Endothelial cell of umbilical vein (primary cell): ENCODE measurements around the gene TEX22. TPM values are rescaled to one million over a fixed set of nuclear protein-coding genes. Genes with fewer than 3 reads are reported as not detected.

Source experiments
- BruUV-seq: library from RNA; stranded (reverse); fragments of 400-500 nt; replicated peaks from 2 replicates; lab custom pipeline; 2021; lab: Mats Ljungman, UMichigan
- CTCF ChIA-PET: fragments of 300-600, 350-600 bp; sonication (Branson Sonifier 250); formaldehyde crosslinking; loops from one replicate; lab custom pipeline; 2021; ENCODE audit warnings: antibody characterized with exemption, inconsistent platforms; lab: Charles Lee
- POLR2A ChIA-PET: fragments of 300-600, 350-600 bp; sonication (Branson Sonifier 250); formaldehyde crosslinking; loops from one replicate; lab custom pipeline; 2021; ENCODE audit warnings: antibody characterized with exemption, inconsistent platforms; lab: Charles Lee
- DNase-seq: peaks from one replicate; pipeline ENCODE4 v3.0.0-alpha.2; 2011; ENCODE audit warnings: low read depth, low spot score
- FAIRE-seq: peaks from 2 replicates; lab custom pipeline; 2011; peaks lifted over from hg19 to GRCh38; lab: Jason Lieb, UNC
- H2AFZ ChIP-seq: 2 replicates; pipeline ENCODE4 v1.6.0; 2012; ENCODE audit warnings: low read depth, low read length, control low read depth, inconsistent platforms
- H3K27ac ChIP-seq: 2 replicates; pipeline ENCODE4 v1.5.1; 2011; ENCODE audit warnings: low read depth, mild to moderate bottlenecking, control low read depth, low read length, moderate library complexity; ENCODE audit not compliant: insufficient read depth
- H3K27me3 ChIP-seq, 2 experiments: 2 replicates each; pipeline versions ENCODE4 v1.6.0 to v1.6.1; 2011; ENCODE audit warnings: low read length in 2 of 2, mixed read lengths in 1 of 2; ENCODE audit not compliant: control insufficient read depth in 2 of 2, insufficient read depth in 2 of 2
- H3K36me3 ChIP-seq, 2 experiments: 2 replicates in 1 of 2; 3 replicates in 1 of 2; pipeline ENCODE4 v1.5.1; 2011; ENCODE audit warnings: low read length in 2 of 2, mild to moderate bottlenecking in 1 of 2, moderate library complexity in 1 of 2; ENCODE audit not compliant: control insufficient read depth in 2 of 2, insufficient read depth in 2 of 2; ENCODE audit errors: extremely low read depth in 1 of 2
- H3K4me1 ChIP-seq: 3 replicates; pipeline ENCODE4 v1.5.1; 2011; ENCODE audit warnings: mild to moderate bottlenecking, low read length; ENCODE audit not compliant: control insufficient read depth, insufficient read depth; ENCODE audit errors: extremely low read depth
- H3K4me2 ChIP-seq: 2 replicates; pipeline ENCODE4 v1.6.1; 2011; ENCODE audit warnings: low read length, control low read depth, mixed read lengths; ENCODE audit not compliant: insufficient read depth
- H3K4me3 ChIP-seq, 3 experiments: fragments of 200-600 bp in 1 of 3; sonication (generic), shearing (Covaris generic) in 1 of 3; replicated peaks in 1 of 3; 2 replicates each; pipeline ENCODE4 v1.5.1; 2011 to 2016; ENCODE audit warnings: control low read depth in 3 of 3, low read length in 3 of 3, mild to moderate bottlenecking in 2 of 3, inconsistent platforms in 1 of 3, low read depth in 1 of 3, moderate library complexity in 1 of 3; ENCODE audit not compliant: insufficient read depth in 1 of 3
- H3K79me2 ChIP-seq: 2 replicates; pipeline ENCODE4 v1.6.0; 2012; ENCODE audit warnings: low read length, inconsistent platforms; ENCODE audit not compliant: control insufficient read depth, insufficient read depth
- H3K9ac ChIP-seq: replicated peaks from 2 replicates; pipeline ENCODE3; 2011; ENCODE audit warnings: low read length, control low read depth; ENCODE audit not compliant: insufficient read depth; ENCODE audit errors: extremely low read depth
- H3K9me1 ChIP-seq: replicated peaks from 3 replicates; pipeline ENCODE4 v1.6.0; 2011; ENCODE audit warnings: mild to moderate bottlenecking, low read length; ENCODE audit not compliant: control insufficient read depth, insufficient read depth; ENCODE audit errors: extremely low read depth
- H3K9me3 ChIP-seq: replicated peaks from 2 replicates; pipeline ENCODE4 v1.5.1; 2012; ENCODE audit warnings: low read length, inconsistent platforms; ENCODE audit not compliant: control insufficient read depth, insufficient read depth
- H4K20me1 ChIP-seq: replicated peaks from 2 replicates; pipeline ENCODE3; 2011; ENCODE audit warnings: mild to moderate bottlenecking, low read length; ENCODE audit not compliant: control insufficient read depth, insufficient read depth; ENCODE audit errors: extremely low read depth
- EZH2 ChIP-seq: IDR thresholded peaks from 2 replicates; pipeline ENCODE4 v1.6.1; 2012; ENCODE audit warnings: borderline replicate concordance, low read depth, mild to moderate bottlenecking, moderate library complexity, low read length, inconsistent platforms; ENCODE audit not compliant: severe bottlenecking
- FOS ChIP-seq: IDR thresholded peaks from 2 replicates; pipeline ENCODE4 v1.6.1; 2011; ENCODE audit warnings: mild to moderate bottlenecking, low read length, moderate library complexity, borderline replicate concordance; ENCODE audit not compliant: insufficient read depth
- GATA2 ChIP-seq: IDR thresholded peaks from 2 replicates; pipeline ENCODE4 v1.7.0; 2011; ENCODE audit warnings: low read depth, mild to moderate bottlenecking, moderate library complexity, mixed read lengths, low read length; ENCODE audit not compliant: insufficient read length, insufficient read depth
- MYC ChIP-seq: IDR thresholded peaks from one replicate; pipeline ENCODE4 v1.6.1; 2011; ENCODE audit warnings: mild to moderate bottlenecking, low read depth, low read length
- POLR2A ChIP-seq: IDR thresholded peaks from 2 replicates; pipeline ENCODE4 v1.6.1; 2012; ENCODE audit warnings: low read depth, mild to moderate bottlenecking, control low read depth, low read length
- POLR2AphosphoS5 ChIP-seq: IDR thresholded peaks from 2 replicates; pipeline ENCODE4 v1.6.1; 2012; ENCODE audit warnings: low read depth, mild to moderate bottlenecking, control low read depth, low read length, moderate library complexity; ENCODE audit not compliant: insufficient read depth
- dilution Hi-C: fragments of 300-500 bp; cut with MboI; formaldehyde crosslinking; loops from one replicate; pipeline ENCODE4 v1.15.0; 2019; ENCODE audit warnings: low sequenced_read_pairs; ENCODE audit not compliant: extremely low pct_ligation_motif_present
- intact Hi-C: fragments of 100-400 bp; cut with micrococcal nuclease; formaldehyde crosslinking; loops from one replicate; pipeline ENCODE4 v1.10.0; 2022
- polyA plus RNA-seq, 4 experiments: library from polyadenylated mRNA; depleted of rRNA in 3 of 4; stranded (reverse) in 3 of 4; unstranded in 1 of 4; fragments of >200 nt; gene quantifications; 2 replicates each; pipeline versions ENCODE4 v1.2.1 to v1.2.3, GENCODE V29; 2011 to 2012; ENCODE audit warnings: missing spikeins in 1 of 4
- total RNA-seq: library from RNA; stranded (reverse); gene quantifications from 2 replicates; pipeline ENCODE4 v1.2.3, GENCODE V29; 2021
- TF ChIP-seq, protein P1 (sequence below), 2 donors: IDR thresholded peaks; 1 replicate in 1 of 2; 2 replicates in 1 of 2; pipeline ENCODE4 v1.5.1; 2011; ENCODE audit warnings: low read length in 2 of 2, mild to moderate bottlenecking in 2 of 2, moderate library complexity in 2 of 2, control low read depth in 1 of 2, inconsistent platforms in 1 of 2, low read depth in 1 of 2; ENCODE audit not compliant: insufficient read depth in 1 of 2; ENCODE audit errors: extremely low read depth in 1 of 2
- TF ChIP-seq, protein P2 (sequence below): IDR thresholded peaks from 2 replicates; pipeline ENCODE4 v1.6.1; 2011; ENCODE audit not compliant: insufficient read depth, insufficient read length

The TEX22 gene
- total and polyA plus RNA-seq, 2 donors (not counting 3 experiments of a cell fraction or from before 2014, with no cell fraction given) = 0.06 to 1.1 TPM

DNA sequence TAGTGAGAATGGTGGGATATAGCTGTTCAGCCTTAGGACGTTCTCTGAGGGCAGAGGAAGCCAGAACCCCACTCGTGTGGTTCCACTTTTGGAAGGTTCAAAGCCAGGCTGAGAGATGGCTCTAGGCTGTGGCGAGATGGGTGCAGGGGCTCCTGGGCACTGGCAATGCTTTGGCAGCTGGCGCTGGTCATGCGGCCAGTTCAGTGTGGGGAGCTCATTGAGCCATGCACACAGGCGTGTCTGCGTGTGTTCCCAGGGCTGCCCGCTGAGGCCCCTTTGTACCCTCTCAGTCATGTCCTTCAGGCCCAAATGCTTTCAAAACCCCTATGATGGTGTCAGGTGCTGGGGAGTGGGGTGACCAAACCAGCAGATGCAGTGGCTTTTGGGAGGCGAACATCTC, 1.7 kb downstream of the TEX22 start:
- H4K20me1 ChIP-seq = no peaks in the 10 kb centered on the region
- H3K4me3 ChIP-seq = no peak overlapping the region
- no peak overlapping the region for H2AFZ ChIP-seq
- peaks cover 4% of the 10 kb centered on the region for H3K79me2 ChIP-seq
- no peak overlapping the region for H3K9ac ChIP-seq
- H3K36me3 ChIP-seq = no peaks in the 10 kb centered on the region
- no peak overlapping the region for H3K27ac ChIP-seq
- H3K27me3 ChIP-seq = no peaks in the 10 kb centered on the region
- BruUV-seq = no TSS peak
- POLR2A ChIA-PET = interaction anchor here (1.2 kb wide), 1 partner anchor 11 kb away, joined by 3 read pairs; no protein-coding TSS in a partner anchor
- CTCF ChIA-PET = interaction anchor here (1.0 to 1.7 kb wide), 2 partner anchors 12 to 205 kb away, joined by 4 to 5 read pairs; no protein-coding TSS in a partner anchor
- intact Hi-C loops (no loop called here), dilution Hi-C loops (no loop called here)
- no peaks in the 10 kb centered on the region for H3K9me3 ChIP-seq
- H3K4me2 ChIP-seq = no peak overlapping the region
- H3K4me1 ChIP-seq = peaks cover 21% of the 10 kb centered on the region
- DNase-seq = no peak
- no peaks in the 10 kb centered on the region for H3K9me1 ChIP-seq
- FAIRE-seq = no peak
- TF ChIP-seq MYC = no peak
- no peak for TF ChIP-seq FOS
- TF ChIP-seq EZH2 = no peak
- TF ChIP-seq, protein P1, sequence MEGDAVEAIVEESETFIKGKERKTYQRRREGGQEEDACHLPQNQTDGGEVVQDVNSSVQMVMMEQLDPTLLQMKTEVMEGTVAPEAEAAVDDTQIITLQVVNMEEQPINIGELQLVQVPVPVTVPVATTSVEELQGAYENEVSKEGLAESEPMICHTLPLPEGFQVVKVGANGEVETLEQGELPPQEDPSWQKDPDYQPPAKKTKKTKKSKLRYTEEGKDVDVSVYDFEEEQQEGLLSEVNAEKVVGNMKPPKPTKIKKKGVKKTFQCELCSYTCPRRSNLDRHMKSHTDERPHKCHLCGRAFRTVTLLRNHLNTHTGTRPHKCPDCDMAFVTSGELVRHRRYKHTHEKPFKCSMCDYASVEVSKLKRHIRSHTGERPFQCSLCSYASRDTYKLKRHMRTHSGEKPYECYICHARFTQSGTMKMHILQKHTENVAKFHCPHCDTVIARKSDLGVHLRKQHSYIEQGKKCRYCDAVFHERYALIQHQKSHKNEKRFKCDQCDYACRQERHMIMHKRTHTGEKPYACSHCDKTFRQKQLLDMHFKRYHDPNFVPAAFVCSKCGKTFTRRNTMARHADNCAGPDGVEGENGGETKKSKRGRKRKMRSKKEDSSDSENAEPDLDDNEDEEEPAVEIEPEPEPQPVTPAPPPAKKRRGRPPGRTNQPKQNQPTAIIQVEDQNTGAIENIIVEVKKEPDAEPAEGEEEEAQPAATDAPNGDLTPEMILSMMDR (IDR thresholded peaks at IDR 0.05; ENCODE audit: extremely low read depth in 1 of 2, insufficient read depth in 1 of 2, low read depth in 1 of 2, low read length in 2 of 2) = no peak
- TF ChIP-seq, protein P2, sequence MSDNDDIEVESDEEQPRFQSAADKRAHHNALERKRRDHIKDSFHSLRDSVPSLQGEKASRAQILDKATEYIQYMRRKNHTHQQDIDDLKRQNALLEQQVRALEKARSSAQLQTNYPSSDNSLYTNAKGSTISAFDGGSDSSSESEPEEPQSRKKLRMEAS = no peak
- no peak for TF ChIP-seq POLR2AphosphoS5
- no peak for TF ChIP-seq POLR2A
- TF ChIP-seq GATA2 = no peak
